ENCODE measurements around the gene AGPAT2. TPM values are rescaled to one million over a fixed set of nuclear protein-coding genes. Genes with fewer than 3 reads are reported as not detected.

The AGPAT2 gene
- total and polyA plus RNA-seq, 2 donors (not counting 1 experiment from before 2014, with no cell fraction given) = 25.1 to 43.3 TPM

GRCh38 chr9:136734837-136735496 lies 47.7 kb upstream of the AGPAT2 start:
- peaks cover 4% of the 10 kb centered on the region for H3K79me2 ChIP-seq (ENCODE audit: control insufficient read depth, insufficient read depth, low read length)
- H3K4me1 ChIP-seq (ENCODE audit: control insufficient read depth, extremely low read depth, insufficient read depth, low read length) = no peaks in the 10 kb centered on the region
- no peak overlapping the region for H3K4me3 ChIP-seq (replicated peaks in 1 of 4; ENCODE audit: control extremely low read depth in 1 of 4, insufficient read depth in 1 of 4, low read depth in 3 of 4, low read length in 4 of 4)
- DNase-seq (ENCODE audit: low read depth in 2 of 2) = no peak
- no peak for TF ChIP-seq EZH2 (IDR thresholded peaks at IDR 0.05; ENCODE audit: low read length, missing control alignments)
- H3K27me3 ChIP-seq (ENCODE audit: control insufficient read depth, insufficient read depth, low read length) = peaks cover 2% of the 10 kb centered on the region
- no peak overlapping the region for H3K4me2 ChIP-seq (ENCODE audit: extremely low read depth, insufficient read depth, low read length)
- no peaks in the 10 kb centered on the region for H3K9me3 ChIP-seq (ENCODE audit: control insufficient read depth, insufficient read depth, low read depth, low read length)
- H2AFZ ChIP-seq (ENCODE audit: low read length) = no peak overlapping the region
- no peak overlapping the region for H3K9ac ChIP-seq (ENCODE audit: insufficient read depth, low read length)
- H3K36me3 ChIP-seq (ENCODE audit: control insufficient read depth, insufficient read depth, low read length) = no peaks in the 10 kb centered on the region
- no peaks in the 10 kb centered on the region for H4K20me1 ChIP-seq (ENCODE audit: control insufficient read depth, extremely low read depth, insufficient read depth, low read length)
- no peak overlapping the region for H3K27ac ChIP-seq (ENCODE audit: insufficient read depth, low read length)

DNA sequence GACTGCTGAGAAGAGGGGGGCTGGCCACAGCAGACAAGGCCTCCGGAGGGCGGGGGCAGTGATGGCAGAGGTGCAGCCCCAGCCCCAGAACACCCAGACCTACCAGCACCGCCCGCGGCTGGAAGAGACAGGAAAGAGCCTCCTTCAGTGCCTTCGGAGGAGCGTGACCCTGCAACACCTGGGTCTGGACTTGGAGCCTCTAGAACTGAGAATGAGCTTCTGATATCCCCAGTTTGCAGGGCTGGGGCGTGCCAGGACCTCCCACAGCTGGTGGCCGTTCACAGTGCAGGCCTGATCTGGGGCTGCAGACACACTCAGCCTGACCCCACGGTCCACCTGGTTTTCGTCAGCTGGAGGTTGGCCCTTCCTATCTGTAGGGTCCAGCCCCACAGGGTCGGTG lies 46.4 kb upstream of the AGPAT2 start:
- no peaks in the 10 kb centered on the region for H3K4me1 ChIP-seq (ENCODE audit: control insufficient read depth, extremely low read depth, insufficient read depth, low read length)
- H3K4me3 ChIP-seq (replicated peaks in 1 of 4; ENCODE audit: control extremely low read depth in 1 of 4, insufficient read depth in 1 of 4, low read depth in 3 of 4, low read length in 4 of 4) = no peak overlapping the region
- H3K27ac ChIP-seq (ENCODE audit: insufficient read depth, low read length) = no peak overlapping the region
- H3K9me3 ChIP-seq (ENCODE audit: control insufficient read depth, insufficient read depth, low read depth, low read length) = no peaks in the 10 kb centered on the region
- no peak overlapping the region for H3K4me2 ChIP-seq (ENCODE audit: extremely low read depth, insufficient read depth, low read length)
- H2AFZ ChIP-seq (ENCODE audit: low read length) = no peak overlapping the region
- no peaks in the 10 kb centered on the region for H3K36me3 ChIP-seq (ENCODE audit: control insufficient read depth, insufficient read depth, low read length)
- no peak for DNase-seq (ENCODE audit: low read depth in 2 of 2)
- H3K9ac ChIP-seq (ENCODE audit: insufficient read depth, low read length) = no peak overlapping the region
- peaks cover 13% of the 10 kb centered on the region for H3K79me2 ChIP-seq (ENCODE audit: control insufficient read depth, insufficient read depth, low read length)
- TF ChIP-seq CTCF (conservative IDR thresholded peaks at IDR 0.05 in 1 of 2, IDR thresholded peaks at IDR 0.05 in 1 of 2; ENCODE audit: low read depth in 1 of 2, low read length in 2 of 2) (no peak), EZH2 (IDR thresholded peaks at IDR 0.05; ENCODE audit: low read length, missing control alignments) (no peak)
- no peaks in the 10 kb centered on the region for H4K20me1 ChIP-seq (ENCODE audit: control insufficient read depth, extremely low read depth, insufficient read depth, low read length)
- no peaks in the 10 kb centered on the region for H3K27me3 ChIP-seq (ENCODE audit: control insufficient read depth, insufficient read depth, low read length)

DNA sequence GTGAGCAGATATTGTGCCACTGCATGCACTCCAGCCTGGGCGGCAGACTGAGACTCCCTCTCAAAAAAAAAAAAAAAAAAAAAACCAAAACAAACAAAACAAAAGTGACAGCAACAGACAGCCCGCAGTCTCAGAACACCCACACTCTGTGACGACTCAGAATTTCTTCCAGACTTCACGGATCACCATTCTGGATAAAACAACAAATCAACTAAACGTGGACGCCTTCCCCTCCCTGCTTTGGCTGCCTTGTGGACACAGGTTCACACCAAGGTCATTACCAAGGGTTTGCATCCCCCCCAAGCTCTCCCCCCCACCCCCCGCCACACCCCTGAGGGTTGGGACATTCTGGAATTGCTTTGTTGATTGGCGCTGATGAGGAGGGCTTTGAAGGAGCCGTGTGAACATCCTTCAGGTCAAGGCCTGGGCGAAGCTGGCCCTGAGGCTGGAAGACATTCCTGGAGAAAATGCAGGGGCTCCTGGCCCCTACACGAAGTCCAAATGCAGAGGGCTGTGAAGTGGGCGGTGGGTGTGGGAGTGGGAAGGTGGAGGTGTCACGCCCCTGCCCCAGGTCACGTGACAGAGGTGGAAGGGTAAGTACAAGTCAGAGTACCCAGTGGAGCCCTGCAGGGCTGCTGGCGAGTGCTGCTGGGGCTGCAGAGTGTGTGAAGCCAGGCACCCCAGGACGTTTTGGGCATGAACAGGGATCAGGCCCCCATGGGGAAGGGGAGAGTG lies 45.4 kb upstream of the AGPAT2 start:
- peaks cover 16% of the 10 kb centered on the region for H3K79me2 ChIP-seq (ENCODE audit: control insufficient read depth, insufficient read depth, low read length)
- H3K9me3 ChIP-seq (ENCODE audit: control insufficient read depth, insufficient read depth, low read depth, low read length) = no peaks in the 10 kb centered on the region
- TF ChIP-seq EZH2 (IDR thresholded peaks at IDR 0.05; ENCODE audit: low read length, missing control alignments) = no peak
- TF ChIP-seq CTCF (conservative IDR thresholded peaks at IDR 0.05 in 1 of 2, IDR thresholded peaks at IDR 0.05 in 1 of 2; ENCODE audit: low read depth in 1 of 2, low read length in 2 of 2) = no peak
- no peak overlapping the region for H3K4me3 ChIP-seq (replicated peaks in 1 of 4; ENCODE audit: control extremely low read depth in 1 of 4, insufficient read depth in 1 of 4, low read depth in 3 of 4, low read length in 4 of 4)
- no peak overlapping the region for H2AFZ ChIP-seq (ENCODE audit: low read length)
- no peak overlapping the region for H3K27ac ChIP-seq (ENCODE audit: insufficient read depth, low read length)
- no peaks in the 10 kb centered on the region for H4K20me1 ChIP-seq (ENCODE audit: control insufficient read depth, extremely low read depth, insufficient read depth, low read length)
- no peak overlapping the region for H3K4me2 ChIP-seq (ENCODE audit: extremely low read depth, insufficient read depth, low read length)
- no peak for DNase-seq (ENCODE audit: low read depth in 2 of 2)
- no peak overlapping the region for H3K9ac ChIP-seq (ENCODE audit: insufficient read depth, low read length)
- no peaks in the 10 kb centered on the region for H3K4me1 ChIP-seq (ENCODE audit: control insufficient read depth, extremely low read depth, insufficient read depth, low read length)
- H3K27me3 ChIP-seq (ENCODE audit: control insufficient read depth, insufficient read depth, low read length) = no peaks in the 10 kb centered on the region
- H3K36me3 ChIP-seq (ENCODE audit: control insufficient read depth, insufficient read depth, low read length) = no peaks in the 10 kb centered on the region

Data from fibroblast of lung (primary cell).